SH-SY5Y (cell line): ENCODE measurements around the gene INPP4A.

Source experiments
- GATA2 ChIP-seq: IDR thresholded peaks from 2 replicates; pipeline ENCODE4 v1.6.1; 2011; ENCODE audit warnings: mild to moderate bottlenecking, low read depth, low read length
- GATA3 ChIP-seq: IDR thresholded peaks from 2 replicates; pipeline ENCODE4 v1.6.1; 2011; ENCODE audit warnings: low read depth, mild to moderate bottlenecking, low read length, moderate library complexity

INPP4A gene

DNA sequence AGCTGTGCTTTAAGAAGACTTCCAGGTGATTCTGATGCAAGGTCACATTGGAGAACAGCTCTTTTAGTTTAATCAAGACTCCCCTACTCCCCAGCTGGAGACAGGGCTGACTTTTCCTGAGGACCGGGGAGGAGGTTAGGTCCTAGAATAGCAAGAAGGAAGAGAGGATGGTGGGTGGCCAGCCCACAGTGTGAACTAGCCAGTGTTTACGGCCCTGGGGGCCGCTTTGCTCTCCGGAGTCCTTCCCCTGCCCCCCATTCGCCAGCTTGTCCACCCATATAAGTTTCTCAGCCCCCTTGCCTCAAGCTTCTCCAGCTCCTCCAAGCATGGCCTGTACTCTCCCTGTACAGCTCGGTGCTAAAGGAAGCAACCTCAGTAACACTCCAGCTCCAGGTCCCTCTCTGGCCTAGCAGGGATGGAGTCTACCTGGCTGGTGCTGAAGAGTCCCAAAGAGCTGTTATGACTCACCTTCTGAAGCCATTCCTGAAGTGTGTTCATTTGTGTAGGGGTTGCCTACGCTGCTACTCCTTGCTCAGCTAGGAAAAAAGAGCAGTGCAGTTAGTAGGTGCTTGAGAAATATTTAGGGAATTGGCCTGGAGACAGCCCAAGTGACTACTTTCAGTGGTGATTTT is 7.9 kb downstream of the INPP4A start:
- TF ChIP-seq GATA3 (no peak), GATA2 (no peak)

DNA sequence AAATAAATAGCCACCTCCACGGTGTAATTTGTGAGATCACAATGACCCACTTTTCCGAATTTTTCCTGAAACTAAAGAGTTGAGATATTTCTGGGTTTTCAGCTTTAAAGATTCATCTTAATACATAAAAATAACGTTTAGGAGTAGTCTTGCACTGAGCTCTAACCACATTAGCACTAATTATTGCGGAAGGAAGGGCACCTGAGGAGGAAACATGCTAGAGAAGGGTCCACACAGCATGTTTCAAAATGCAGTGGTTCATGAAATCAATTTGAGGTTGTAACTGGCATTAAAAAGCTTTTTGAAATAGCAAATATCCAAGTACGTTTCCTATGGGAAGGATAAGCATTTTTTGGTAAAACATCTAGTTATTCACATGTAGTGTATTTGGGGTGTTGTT is 8.4 kb downstream of the INPP4A start:
- TF ChIP-seq GATA2 = no peak
- TF ChIP-seq GATA3 = no peak

DNA sequence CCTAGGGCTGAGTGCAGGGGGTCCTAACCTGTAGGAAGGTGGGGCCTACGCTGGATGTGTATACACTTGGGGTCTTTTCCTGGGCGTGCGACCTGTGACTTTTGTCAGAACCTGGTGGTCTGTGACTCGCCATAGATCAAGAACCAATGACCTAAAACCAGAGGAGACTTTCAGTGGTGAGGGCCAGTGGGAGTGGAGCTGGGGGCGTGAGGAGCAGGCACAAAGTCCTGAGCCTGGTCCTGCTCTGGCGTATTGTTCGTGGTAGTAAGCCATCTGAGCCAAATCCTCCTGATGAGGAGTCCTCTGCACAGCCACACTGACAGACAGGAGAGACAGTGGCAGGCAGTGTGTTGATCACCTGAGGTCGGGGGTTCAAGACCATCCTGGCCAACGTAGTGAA is 8.9 kb downstream of the INPP4A start:
- TF ChIP-seq GATA2 (no peak), GATA3 (no peak)

- TF ChIP-seq GATA2 (no peak), GATA3 (no peak)
These were observed 9.4 kb downstream of the INPP4A start for GRCh38 chr2:98454073-98454472.

DNA sequence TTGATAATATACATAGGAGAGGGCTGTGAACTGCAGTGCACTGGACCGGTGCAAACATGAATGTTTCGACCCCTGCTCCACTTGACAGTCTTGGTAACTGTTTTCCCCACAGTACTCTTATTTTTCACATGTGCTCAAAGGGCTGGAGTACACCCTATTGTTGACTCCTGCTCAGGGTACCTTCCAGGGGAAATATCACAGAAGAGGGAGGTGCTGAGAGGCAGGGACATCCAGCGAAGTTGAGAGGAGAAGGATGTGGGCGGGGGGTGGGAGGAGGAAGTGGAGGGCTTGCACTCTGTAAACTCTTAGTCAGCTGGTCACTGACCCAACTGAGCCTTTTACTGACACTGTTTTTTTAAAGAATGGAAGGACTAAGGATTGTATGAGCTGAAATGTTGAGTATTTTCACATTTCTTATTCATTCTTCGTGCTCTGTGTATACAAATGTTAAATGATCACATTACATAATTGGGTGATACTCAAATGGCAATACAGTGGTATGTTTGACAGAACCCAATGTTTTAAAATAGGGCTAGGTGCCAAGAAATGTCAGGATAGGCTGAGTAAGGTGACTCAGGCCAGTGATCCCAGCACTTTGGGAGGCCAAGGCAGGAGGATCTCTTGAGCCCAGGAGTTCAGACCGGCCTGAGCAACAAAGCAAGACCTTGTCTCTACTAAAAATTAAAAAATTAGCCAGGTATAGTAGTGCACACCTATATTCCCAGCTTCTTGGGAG is 10.0 kb downstream of the INPP4A start:
- TF ChIP-seq GATA2 (no peak), GATA3 (no peak)

DNA sequence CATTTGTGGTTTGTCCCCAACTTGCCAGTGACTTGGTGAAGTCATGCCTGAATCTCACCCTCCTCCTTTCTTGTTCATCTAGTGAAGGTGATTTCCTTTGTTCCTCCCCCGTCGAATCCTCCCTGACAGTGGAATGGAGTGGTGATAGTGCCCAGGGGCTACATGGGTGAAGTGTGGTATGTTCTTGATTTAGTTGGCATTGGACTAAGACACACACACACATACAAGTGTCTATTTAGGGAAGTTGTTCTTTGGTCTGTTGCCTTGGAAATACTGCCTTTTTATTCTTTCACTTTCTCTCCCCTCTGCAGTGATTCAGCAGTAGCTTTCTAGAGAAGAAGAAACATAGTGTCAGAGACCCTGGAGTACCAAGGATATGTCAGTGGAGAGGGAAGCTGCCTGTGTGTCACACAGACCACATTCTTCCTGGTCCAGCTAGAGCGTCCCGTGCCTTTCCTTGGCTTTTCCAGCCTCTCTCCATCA is 10.9 kb downstream of the INPP4A start:
- TF ChIP-seq GATA3 (no peak), GATA2 (no peak)

DNA sequence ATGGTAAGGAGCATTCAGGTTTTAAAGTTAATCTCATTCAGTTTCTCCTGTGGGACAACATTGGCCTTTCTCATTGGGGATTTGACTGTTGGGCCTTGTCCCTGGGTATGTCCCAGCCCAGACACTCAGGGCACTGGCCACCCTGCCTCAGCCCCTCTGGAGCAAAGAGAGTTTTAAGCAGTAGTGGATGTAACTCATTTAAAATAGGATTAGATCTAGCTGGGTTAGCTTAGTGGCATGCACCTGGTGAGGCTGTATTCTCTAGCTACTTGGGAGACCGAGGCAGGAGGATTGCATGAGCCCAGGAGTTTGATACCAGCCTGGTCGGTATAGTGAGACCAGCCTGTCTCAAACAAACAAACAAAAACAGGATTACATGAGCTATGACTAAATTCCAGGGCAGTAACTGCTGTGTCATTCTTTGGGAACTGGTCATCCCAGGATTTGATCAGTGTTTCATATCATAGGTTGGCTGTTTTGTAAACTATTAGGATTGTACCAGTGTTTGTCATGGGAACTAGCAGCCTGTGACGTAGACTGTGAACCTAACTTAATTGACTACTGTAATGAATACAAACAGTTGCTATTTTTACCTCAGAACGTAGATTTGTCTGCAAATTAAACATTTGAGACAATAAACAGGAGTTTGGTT is 12.5 kb downstream of the INPP4A start:
- TF ChIP-seq GATA2 = no peak
- no peak for TF ChIP-seq GATA3

- TF ChIP-seq GATA2 (no peak), GATA3 (no peak)
These were observed 13.5 kb downstream of the INPP4A start for GRCh38 chr2:98458207-98458606.

GRCh38 chr2:98458667-98459380 is 14.2 kb downstream of the INPP4A start:
- TF ChIP-seq GATA3 (no peak), GATA2 (no peak)

- TF ChIP-seq GATA2 (no peak), GATA3 (no peak)
These were observed 15.0 kb downstream of the INPP4A start for GRCh38 chr2:98459496-98460175.

GRCh38 chr2:98460573-98461497 is 16.2 kb downstream of the INPP4A start:
- TF ChIP-seq GATA2 (no peak), GATA3 (no peak)

GRCh38 chr2:98461498-98462049 is 16.9 kb downstream of the INPP4A start:
- TF ChIP-seq GATA2 (no peak), GATA3 (no peak)

DNA sequence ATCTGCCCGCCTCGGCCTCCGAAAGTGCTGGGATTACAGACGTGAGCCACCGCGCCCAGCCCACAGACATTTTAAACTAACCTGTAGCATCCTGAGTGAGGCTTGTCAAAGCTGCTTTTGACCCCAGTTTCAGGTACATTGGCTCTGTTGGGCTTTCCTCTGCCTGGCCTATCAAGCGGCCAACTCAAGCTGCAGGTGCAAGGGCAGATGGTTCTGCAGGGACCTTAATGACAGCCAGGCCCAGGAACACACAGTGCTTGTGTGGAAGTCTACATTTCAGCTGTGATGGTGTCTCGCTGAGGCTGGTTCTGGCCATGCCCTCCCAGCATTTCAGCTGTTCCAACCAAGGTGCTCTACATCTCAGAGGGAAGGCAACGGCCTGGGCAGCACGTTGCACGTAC is 18.4 kb downstream of the INPP4A start:
- TF ChIP-seq GATA2 = no peak
- TF ChIP-seq GATA3 = no peak
